Tibial artery (tissue), 4 donors: Measurements from ENCODE around the gene ADRB1.

Experiments used
- DNase-seq, 2 donors: peaks; one replicate each; pipeline ENCODE4 v3.0.0-alpha.2; 2019
- H3K27ac ChIP-seq, 2 donors: fragments of 200-600 bp; sonication (generic) in 1 of 2; 1 replicate in 1 of 2; 2 replicates in 1 of 2; pipeline ENCODE4 v1.5.1; 2018 to 2019; ENCODE audit warnings: mild to moderate bottlenecking in 1 of 2
- H3K27me3 ChIP-seq, 2 donors: fragments of 200-600 bp; sonication (generic) in 1 of 2; one replicate each; pipeline versions ENCODE4 v1.5.1 to v1.6.0; 2016 to 2019
- H3K36me3 ChIP-seq, 3 donors: fragments of 200-600 bp; sonication (generic) in 2 of 3; one replicate each; pipeline ENCODE4 v1.5.1; 2016 to 2019; ENCODE audit warnings: mild to moderate bottlenecking in 2 of 3
- H3K4me1 ChIP-seq, 4 donors: fragments of 200-600 bp; sonication (generic) in 2 of 4; 1 replicate in 3 of 4; 2 replicates in 1 of 4; pipeline ENCODE4 v1.5.1; 2016 to 2019
- H3K4me3 ChIP-seq, 2 donors: fragments of 200-600 bp; sonication (generic) in 1 of 2; 1 replicate in 1 of 2; 2 replicates in 1 of 2; pipeline ENCODE4 v1.5.1; 2018 to 2019; ENCODE audit warnings: mild to moderate bottlenecking in 2 of 2
- H3K9me3 ChIP-seq, 3 donors: fragments of 200-600 bp; sonication (generic) in 1 of 3; one replicate each; pipeline ENCODE4 v1.5.1; 2016 to 2019
- CTCF ChIP-seq, 2 experiments: fragments of 200-600 bp in 1 of 2; fragments of 450-650 bp in 1 of 2; IDR thresholded peaks; one replicate each; pipeline ENCODE4 v1.5.1; 2017 to 2019; ENCODE audit warnings: antibody characterized with exemption in 2 of 2, mild to moderate bottlenecking in 1 of 2, moderate library complexity in 1 of 2
- intact Hi-C: fragments of 100-400 bp; cut with DNase I; formaldehyde crosslinking; loops from one replicate; pipeline ENCODE4 v1.15.0; 2023; ENCODE audit warnings: low total_unique reads

The ADRB1 gene

DNA sequence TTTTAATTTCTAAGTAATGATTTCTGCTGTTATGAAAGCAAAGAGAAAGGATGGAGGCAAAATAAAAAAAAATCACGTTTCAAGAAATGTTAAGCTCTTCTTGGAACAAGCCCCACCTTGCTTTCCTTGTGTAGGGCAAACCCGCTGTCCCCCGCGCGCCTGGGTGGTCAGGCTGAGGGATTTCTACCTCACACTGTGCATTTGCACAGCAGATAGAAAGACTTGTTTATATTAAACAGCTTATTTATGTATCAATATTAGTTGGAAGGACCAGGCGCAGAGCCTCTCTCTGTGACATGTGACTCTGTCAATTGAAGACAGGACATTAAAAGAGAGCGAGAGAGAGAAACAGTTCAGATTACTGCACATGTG lies 2.4 kb downstream of the ADRB1 start:
- H3K27ac ChIP-seq, result no peak overlapping the region
- TF ChIP-seq CTCF (IDR thresholded peaks at IDR 0.05), result no peak
- intact Hi-C loops, result no loop called here

GRCh38 chr10:114048472-114048871 lies 4.8 kb downstream of the ADRB1 start:
- no peak overlapping the region for H3K4me3 ChIP-seq
- H3K9me3 ChIP-seq, result no peaks in the 10 kb centered on the region
- intact Hi-C loops, result no loop called here
- DNase-seq, result no peak
- H3K36me3 ChIP-seq, result no peaks in the 10 kb centered on the region
- H3K4me1 ChIP-seq, result peaks cover 0 to 18% (median 9%) of the 10 kb centered on the region in 4 donors
- no peak overlapping the region for H3K27ac ChIP-seq
- peaks cover 0 to 70% of the 10 kb centered on the region in 2 donors for H3K27me3 ChIP-seq
- no peak for TF ChIP-seq CTCF (IDR thresholded peaks at IDR 0.05)

More for the DNA sequence above, 2.4 kb downstream of the ADRB1 start:
- peaks cover 0 to 78% of the 10 kb centered on the region in 2 donors for H3K27me3 ChIP-seq
- H3K4me1 ChIP-seq, result peaks cover 0 to 26% (median 16%) of the 10 kb centered on the region in 4 donors
- H3K36me3 ChIP-seq, result no peaks in the 10 kb centered on the region
- DNase-seq, result no peak
- peak overlapping the region in 1 of 2 donors; percentile 11 for H3K4me3 ChIP-seq
- no peaks in the 10 kb centered on the region for H3K9me3 ChIP-seq

DNA sequence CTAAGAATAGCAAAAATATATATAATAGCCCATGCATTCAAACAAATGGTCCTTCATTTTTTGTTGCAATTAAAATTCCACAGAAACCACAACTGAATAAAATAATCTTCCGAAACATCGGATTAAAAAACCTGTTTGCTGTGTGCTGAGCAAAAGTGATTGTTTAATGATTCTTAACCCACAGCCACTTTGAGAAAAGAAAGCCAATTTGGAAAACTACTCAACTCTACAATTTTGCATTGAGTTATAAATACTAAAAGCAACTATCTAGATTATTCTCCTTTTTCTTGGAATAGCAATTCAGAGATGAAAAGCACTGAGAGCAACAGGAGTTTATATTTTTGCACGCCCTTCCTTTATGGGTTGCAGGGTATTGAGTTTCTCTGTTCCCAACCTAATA lies 8.0 kb downstream of the ADRB1 start:
- no peak overlapping the region for H3K27ac ChIP-seq
- no peaks in the 10 kb centered on the region for H3K4me1 ChIP-seq
- intact Hi-C loops, result no loop called here
- TF ChIP-seq CTCF (IDR thresholded peaks at IDR 0.05), result no peak
- peaks cover 0 to 39% of the 10 kb centered on the region in 2 donors for H3K27me3 ChIP-seq
- H3K9me3 ChIP-seq, result no peaks in the 10 kb centered on the region
- H3K36me3 ChIP-seq, result no peaks in the 10 kb centered on the region
- no peak overlapping the region for H3K4me3 ChIP-seq
- no peak for DNase-seq

DNA sequence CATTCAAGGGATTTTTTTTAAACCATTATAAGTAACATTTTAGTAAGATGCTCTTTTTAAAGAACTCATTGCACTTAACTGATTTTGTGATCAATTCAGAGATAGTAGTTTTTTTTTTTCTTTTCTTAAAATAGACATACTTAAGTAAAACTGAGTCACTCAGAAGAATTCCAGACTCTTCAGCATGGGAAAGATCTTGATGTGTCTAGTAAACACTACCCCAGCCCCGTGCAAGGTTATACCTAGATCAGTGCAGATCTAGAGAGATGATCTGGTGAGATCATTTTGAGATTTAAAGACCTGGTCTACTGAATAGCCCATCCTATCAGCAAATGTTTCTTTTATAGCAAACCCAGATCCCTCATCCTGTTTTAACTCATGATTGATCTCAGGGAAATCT lies 8.6 kb downstream of the ADRB1 start:
- Histone ChIP-seq H3K4me3 (no peak overlapping the region), H3K27ac (no peak overlapping the region)
- TF ChIP-seq CTCF (IDR thresholded peaks at IDR 0.05), result no peak

DNA sequence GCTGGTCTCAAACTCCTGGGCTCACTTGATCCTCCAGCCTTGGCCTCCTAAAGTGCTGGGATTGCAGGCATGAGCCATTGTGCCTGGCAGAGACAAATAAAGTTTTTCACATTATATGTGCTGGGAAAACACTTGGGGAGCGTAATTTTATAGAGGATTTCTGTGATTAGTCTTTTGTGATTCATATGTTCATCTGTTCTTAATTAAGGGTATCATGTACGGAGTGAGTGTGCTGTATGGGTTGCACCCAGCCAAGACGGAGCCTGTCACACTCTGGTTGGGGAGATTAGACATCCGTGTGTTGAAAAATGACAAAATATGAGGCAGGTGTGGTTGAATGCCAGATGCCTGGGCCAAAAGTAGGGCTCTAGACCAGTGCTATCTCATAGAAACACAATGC lies 10.3 kb downstream of the ADRB1 start:
- H3K27me3 ChIP-seq, result peaks cover 0 to 27% of the 10 kb centered on the region in 2 donors
- no peak for DNase-seq
- H3K9me3 ChIP-seq, result no peaks in the 10 kb centered on the region
- H3K27ac ChIP-seq, result no peak overlapping the region
- no peak overlapping the region for H3K4me3 ChIP-seq
- no peaks in the 10 kb centered on the region for H3K4me1 ChIP-seq
- intact Hi-C loops, result no loop called here
- no peak for TF ChIP-seq CTCF (IDR thresholded peaks at IDR 0.05)
- no peaks in the 10 kb centered on the region for H3K36me3 ChIP-seq

More for the DNA sequence above, 8.6 kb downstream of the ADRB1 start:
- no peak for DNase-seq
- Histone ChIP-seq H3K36me3 (no peaks in the 10 kb centered on the region), H3K27me3 (peaks cover 0 to 35% of the 10 kb centered on the region in 2 donors), H3K4me1 (no peaks in the 10 kb centered on the region), H3K9me3 (no peaks in the 10 kb centered on the region)
- intact Hi-C loops, result no loop called here

GRCh38 chr10:114057855-114058254 lies 14.2 kb downstream of the ADRB1 start:
- no peak for DNase-seq

More at GRCh38 chr10:114057855-114058254, 14.2 kb downstream of the ADRB1 start:
- Histone ChIP-seq H3K27me3 (peaks cover 0 to under 1% of the 10 kb centered on the region in 2 donors), H3K4me3 (no peak overlapping the region), H3K9me3 (no peaks in the 10 kb centered on the region), H3K4me1 (peaks cover 0 to 1% (median 0%) of the 10 kb centered on the region in 4 donors), H3K27ac (no peak overlapping the region), H3K36me3 (no peaks in the 10 kb centered on the region)
- TF ChIP-seq CTCF (IDR thresholded peaks at IDR 0.05), result no peak
- intact Hi-C loops, result no loop called here
